HL-60 (cell line): ENCODE measurements around the gene LCK.

Experiments used
- DNase-seq, 2 experiments: peaks; one replicate each; pipeline ENCODE4 v3.0.0-alpha.2; 2010 to 2020; ENCODE audit warnings: low read depth in 1 of 2, low spot score in 1 of 2
- H3K27ac ChIP-seq: fragments of 250-450 bp; sonication (Bioruptor Pico); replicated peaks from 2 replicates; pipeline ENCODE4 v1.5.1; 2020; ENCODE audit warnings: mild to moderate bottlenecking, moderate library complexity
- H3K27me3 ChIP-seq: fragments of 250-450 bp; sonication (Bioruptor Pico); 2 replicates; pipeline ENCODE4 v1.5.1; 2021; ENCODE audit warnings: mild to moderate bottlenecking, moderate library complexity; ENCODE audit not compliant: insufficient read depth, poor library complexity, severe bottlenecking
- H3K4me3 ChIP-seq: replicated peaks from 2 replicates; pipeline ENCODE4 v1.5.1; 2011; ENCODE audit warnings: mild to moderate bottlenecking, control low read depth, low read length; ENCODE audit not compliant: insufficient read depth
- CTCF ChIP-seq: IDR thresholded peaks from one replicate; pipeline ENCODE4 v1.5.1; 2011; ENCODE audit warnings: low read length, control low read depth, inconsistent platforms; ENCODE audit not compliant: insufficient read depth
- GABPA ChIP-seq: IDR thresholded peaks from 2 replicates; pipeline ENCODE4 v1.6.1; 2012; ENCODE audit warnings: low read depth
- POLR2AphosphoS5 ChIP-seq: IDR thresholded peaks from 2 replicates; pipeline ENCODE4 v1.6.1; 2012; ENCODE audit warnings: low read depth
- SPI1 ChIP-seq: IDR thresholded peaks from 2 replicates; pipeline ENCODE4 v1.6.1; 2012; ENCODE audit warnings: low read depth, mild to moderate bottlenecking, borderline replicate concordance
- TF ChIP-seq, protein P1 (sequence below): IDR thresholded peaks from 2 replicates; pipeline ENCODE4 v1.6.1; 2012; ENCODE audit warnings: low read depth; ENCODE audit not compliant: insufficient replicate concordance

Gene LCK

GRCh38 chr1:32305310-32305709 lies 54.2 kb downstream of the LCK start:
- no peak overlapping the region for H3K4me3 ChIP-seq
- no peak for TF ChIP-seq CTCF
- TF ChIP-seq GABPA: no peak
- no peak for TF ChIP-seq POLR2AphosphoS5
- TF ChIP-seq SPI1: no peak
- TF ChIP-seq, protein P1, sequence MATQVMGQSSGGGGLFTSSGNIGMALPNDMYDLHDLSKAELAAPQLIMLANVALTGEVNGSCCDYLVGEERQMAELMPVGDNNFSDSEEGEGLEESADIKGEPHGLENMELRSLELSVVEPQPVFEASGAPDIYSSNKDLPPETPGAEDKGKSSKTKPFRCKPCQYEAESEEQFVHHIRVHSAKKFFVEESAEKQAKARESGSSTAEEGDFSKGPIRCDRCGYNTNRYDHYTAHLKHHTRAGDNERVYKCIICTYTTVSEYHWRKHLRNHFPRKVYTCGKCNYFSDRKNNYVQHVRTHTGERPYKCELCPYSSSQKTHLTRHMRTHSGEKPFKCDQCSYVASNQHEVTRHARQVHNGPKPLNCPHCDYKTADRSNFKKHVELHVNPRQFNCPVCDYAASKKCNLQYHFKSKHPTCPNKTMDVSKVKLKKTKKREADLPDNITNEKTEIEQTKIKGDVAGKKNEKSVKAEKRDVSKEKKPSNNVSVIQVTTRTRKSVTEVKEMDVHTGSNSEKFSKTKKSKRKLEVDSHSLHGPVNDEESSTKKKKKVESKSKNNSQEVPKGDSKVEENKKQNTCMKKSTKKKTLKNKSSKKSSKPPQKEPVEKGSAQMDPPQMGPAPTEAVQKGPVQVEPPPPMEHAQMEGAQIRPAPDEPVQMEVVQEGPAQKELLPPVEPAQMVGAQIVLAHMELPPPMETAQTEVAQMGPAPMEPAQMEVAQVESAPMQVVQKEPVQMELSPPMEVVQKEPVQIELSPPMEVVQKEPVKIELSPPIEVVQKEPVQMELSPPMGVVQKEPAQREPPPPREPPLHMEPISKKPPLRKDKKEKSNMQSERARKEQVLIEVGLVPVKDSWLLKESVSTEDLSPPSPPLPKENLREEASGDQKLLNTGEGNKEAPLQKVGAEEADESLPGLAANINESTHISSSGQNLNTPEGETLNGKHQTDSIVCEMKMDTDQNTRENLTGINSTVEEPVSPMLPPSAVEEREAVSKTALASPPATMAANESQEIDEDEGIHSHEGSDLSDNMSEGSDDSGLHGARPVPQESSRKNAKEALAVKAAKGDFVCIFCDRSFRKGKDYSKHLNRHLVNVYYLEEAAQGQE: no peak
- DNase-seq: no peak
- no peaks in the 10 kb centered on the region for H3K27me3 ChIP-seq
- no peak overlapping the region for H3K27ac ChIP-seq

DNA sequence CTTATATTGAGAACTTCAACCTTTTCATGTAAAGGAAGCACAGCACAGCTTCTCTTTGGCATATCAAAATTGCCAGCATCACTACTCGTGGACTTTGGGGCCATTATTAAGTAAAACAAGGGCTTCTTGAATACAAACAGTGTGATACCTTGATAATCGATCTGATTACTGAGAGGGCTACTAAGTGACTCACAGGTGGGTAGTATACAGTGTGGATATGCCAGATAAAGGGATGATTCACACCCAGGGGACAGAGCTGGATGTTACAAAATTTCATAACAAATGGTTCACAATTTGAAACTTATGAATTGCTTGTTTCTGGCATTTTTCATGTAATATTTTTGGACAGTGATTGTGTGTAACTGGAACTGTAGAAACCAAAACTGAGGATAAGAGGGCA lies 56.3 kb downstream of the LCK start:
- TF ChIP-seq GABPA (no peak), CTCF (no peak), POLR2AphosphoS5 (no peak), SPI1 (no peak)
- TF ChIP-seq, protein P1: no peak
- H3K27me3 ChIP-seq: no peaks in the 10 kb centered on the region
- DNase-seq: no peak
- H3K27ac ChIP-seq: no peak overlapping the region
- no peak overlapping the region for H3K4me3 ChIP-seq

- TF ChIP-seq CTCF (no peak), SPI1 (no peak), POLR2AphosphoS5 (no peak), GABPA (no peak)
- TF ChIP-seq, protein P1: no peak
- Histone ChIP-seq H3K27me3 (no peaks in the 10 kb centered on the region), H3K4me3 (no peak overlapping the region), H3K27ac (no peak overlapping the region)
- DNase-seq: no peak
Observed at GRCh38 chr1:32309960-32310359, 58.9 kb downstream of the LCK start.
